Tibial nerve (tissue), 4 donors: ENCODE results near the gene KAZN. TPM values are rescaled to one million over a fixed set of nuclear protein-coding genes. Genes with fewer than 3 reads are reported as not detected.
A peak's percentile ranks its signal among the peaks of the same experiment; 100 is the strongest.

Experiments used
- DNase-seq, 2 donors: peaks; one replicate each; pipeline ENCODE4 v3.0.0-alpha.2; 2019; ENCODE audit warnings: low spot score in 2 of 2
- H3K27ac ChIP-seq, 4 donors: fragments of 200-600 bp; sonication (generic) in 3 of 4; one replicate each; pipeline ENCODE4 v1.5.1; 2017 to 2019; ENCODE audit warnings: mild to moderate bottlenecking in 1 of 4
- H3K27me3 ChIP-seq, 2 donors: fragments of 200-600 bp; sonication (generic) in 1 of 2; one replicate each; pipeline versions ENCODE4 v1.5.1 to v1.6.0; 2017 to 2019
- H3K36me3 ChIP-seq, 3 donors: fragments of 200-600 bp; sonication (generic); one replicate each; pipeline ENCODE4 v1.5.1; 2018 to 2019
- H3K4me1 ChIP-seq, 4 donors: fragments of 200-600 bp; sonication (generic) in 3 of 4; one replicate each; pipeline ENCODE4 v1.5.1; 2017 to 2019
- H3K4me3 ChIP-seq, 4 donors: fragments of 200-600 bp; sonication (generic) in 3 of 4; one replicate each; pipeline ENCODE4 v1.5.1; 2017 to 2019; ENCODE audit warnings: mild to moderate bottlenecking in 1 of 4, moderate library complexity in 1 of 4
- H3K9me3 ChIP-seq, 4 donors: fragments of 200-600 bp; sonication (generic) in 3 of 4; one replicate each; pipeline ENCODE4 v1.5.1; 2017 to 2019
- CTCF ChIP-seq, 5 experiments: fragments of 200-600 bp in 3 of 5; fragments of 450-650 bp in 2 of 5; sonication (generic) in 3 of 5; IDR thresholded peaks; one replicate each; pipeline ENCODE4 v1.5.1; 2016 to 2019; ENCODE audit warnings: antibody characterized with exemption in 5 of 5, mild to moderate bottlenecking in 3 of 5, moderate library complexity in 2 of 5
- EP300 ChIP-seq, 2 donors: sonication (generic); formaldehyde crosslinking; IDR thresholded peaks; one replicate each; pipeline ENCODE4 v1.6.1; 2017; ENCODE audit warnings: antibody characterized with exemption in 2 of 2, mild to moderate bottlenecking in 1 of 2
- POLR2A ChIP-seq, 2 donors: fragments of 450-650 bp; IDR thresholded peaks; one replicate each; pipeline ENCODE4 v1.6.1; 2017; ENCODE audit warnings: antibody characterized with exemption in 2 of 2, mild to moderate bottlenecking in 2 of 2, moderate library complexity in 2 of 2
- WGBS, 2 donors: methylation state at CpG; one replicate each; pipeline ENCODE4 v1.1.5; 2018; 5-methylcytosine and 5-hydroxymethylcytosine counted together
- total RNA-seq, 4 donors: library from RNA; depleted of rRNA; stranded (reverse); fragments of >200 nt; gene quantifications; one replicate each; pipeline ENCODE4 v1.1.0, GENCODE V29; 2016

The KAZN gene
- total RNA-seq, 4 donors from 2014 or later = 16.0 to 29.2 (median 22.2) TPM

- no peak overlapping the region for H3K27ac ChIP-seq
Observed at GRCh38 chr1:15075175-15075574, 476.7 kb downstream of the KAZN start.

GRCh38 chr1:15075817-15076216, 477.3 kb downstream of the KAZN start:
- Histone ChIP-seq H3K27ac (no peak overlapping the region), H3K9me3 (no peaks in the 10 kb centered on the region), H3K27me3 (no peaks in the 10 kb centered on the region), H3K4me1 (no peaks in the 10 kb centered on the region), H3K36me3 (no peaks in the 10 kb centered on the region), H3K4me3 (no peak overlapping the region)
- no peak for DNase-seq
- TF ChIP-seq EP300 (IDR thresholded peaks at IDR 0.05) = no peak
- TF ChIP-seq POLR2A (IDR thresholded peaks at IDR 0.05) = no peak
- 34 to 72% methylated on average over 2 of the region's 2 CpGs for WGBS, 2 donors

More at GRCh38 chr1:15075175-15075574, 476.7 kb downstream of the KAZN start:
- Histone ChIP-seq H3K27me3 (no peaks in the 10 kb centered on the region), H3K4me3 (no peak overlapping the region), H3K9me3 (no peaks in the 10 kb centered on the region), H3K4me1 (no peaks in the 10 kb centered on the region), H3K36me3 (no peaks in the 10 kb centered on the region)
- TF ChIP-seq POLR2A (IDR thresholded peaks at IDR 0.05) (no peak), CTCF (IDR thresholded peaks at IDR 0.05) (no peak), EP300 (IDR thresholded peaks at IDR 0.05) (no peak)
- 94 to 95% methylated on average over 6 of the region's 6 CpGs for WGBS, 2 donors
- DNase-seq = no peak

- no peak for TF ChIP-seq POLR2A (IDR thresholded peaks at IDR 0.05)
- TF ChIP-seq EP300 (IDR thresholded peaks at IDR 0.05) = no peak
- no peak for TF ChIP-seq CTCF (IDR thresholded peaks at IDR 0.05)
- Histone ChIP-seq H3K36me3 (no peaks in the 10 kb centered on the region), H3K4me1 (no peaks in the 10 kb centered on the region), H3K4me3 (no peak overlapping the region), H3K9me3 (no peaks in the 10 kb centered on the region), H3K27ac (no peak overlapping the region), H3K27me3 (no peaks in the 10 kb centered on the region)
- DNase-seq = no peak
- 87 to 91% methylated on average over 9 of the region's 9 CpGs for WGBS, 2 donors
Observed at GRCh38 chr1:15076807-15077206, 478.3 kb downstream of the KAZN start.

- H3K9me3 ChIP-seq = no peaks in the 10 kb centered on the region
- H3K27ac ChIP-seq = no peak overlapping the region
- DNase-seq = no peak
- no peaks in the 10 kb centered on the region for H3K36me3 ChIP-seq
- TF ChIP-seq CTCF (IDR thresholded peaks at IDR 0.05) (no peak), EP300 (IDR thresholded peaks at IDR 0.05) (no peak), POLR2A (IDR thresholded peaks at IDR 0.05) (no peak)
- H3K4me1 ChIP-seq = no peaks in the 10 kb centered on the region
- H3K4me3 ChIP-seq = no peak overlapping the region
- WGBS, 2 donors = 86 to 88% methylated on average over 10 of the region's 10 CpGs
- H3K27me3 ChIP-seq = no peaks in the 10 kb centered on the region
Observed at GRCh38 chr1:15077384-15077783, 478.9 kb downstream of the KAZN start.

GRCh38 chr1:15080328-15081007, 482.0 kb downstream of the KAZN start:
- Histone ChIP-seq H3K27me3 (no peaks in the 10 kb centered on the region), H3K27ac (peak overlapping the region in 1 of 4 donors; percentile 15), H3K9me3 (no peaks in the 10 kb centered on the region), H3K4me1 (no peaks in the 10 kb centered on the region), H3K36me3 (no peaks in the 10 kb centered on the region), H3K4me3 (no peak overlapping the region)
- DNase-seq = no peak
- WGBS, 2 donors = 75 to 86% methylated on average over 8 to 10 of the region's 10 CpGs
- TF ChIP-seq CTCF (IDR thresholded peaks at IDR 0.05) (no peak), EP300 (IDR thresholded peaks at IDR 0.05) (no peak), POLR2A (IDR thresholded peaks at IDR 0.05) (no peak)
